SK-N-SH (cell line): ENCODE measurements around the gene PLB1. TPM values are rescaled to one million over a fixed set of nuclear protein-coding genes. Genes with fewer than 3 reads are reported as not detected.

Experiments
- CTCF ChIA-PET: fragments of 300-600, 350-600 bp; formaldehyde crosslinking; extraction: SDS; loops from one replicate; lab custom pipeline; 2021; lab: Yijun Ruan, JAX
- POLR2A ChIA-PET: fragments of 350-600 bp; sonication (Branson Sonifier 250); formaldehyde crosslinking; extraction: SDS; loops from one replicate; lab custom pipeline; 2020; ENCODE audit warnings: antibody characterized with exemption, inconsistent platforms; lab: Yijun Ruan, JAX
- DNase-seq: peaks from one replicate; pipeline ENCODE4 v3.0.0; 2012
- H2AFZ ChIP-seq: fragments of 200-600 bp; sonication (generic); 2 replicates; pipeline ENCODE4 v1.8.1; 2016; ENCODE audit warnings: antibody characterized with exemption, mild to moderate bottlenecking, low read depth
- H3F3A ChIP-seq: fragments of 200-600 bp; sonication (generic); replicated peaks from 2 replicates; pipeline ENCODE3; 2016; ENCODE audit warnings: antibody characterized with exemption, mild to moderate bottlenecking; ENCODE audit not compliant: insufficient read depth
- H3K27ac ChIP-seq, 2 experiments: fragments of 200-500 bp in 1 of 2; fragments of 200-600 bp in 1 of 2; sonication (Bioruptor generic) in 1 of 2; sonication (generic), shearing (Covaris generic) in 1 of 2; 2 replicates each; pipeline versions ENCODE4 v1.5.1 to v1.6.1; 2014 to 2016; ENCODE audit warnings: low read depth in 2 of 2, inconsistent platforms in 1 of 2, low read length in 1 of 2, mild to moderate bottlenecking in 1 of 2, mixed read lengths in 1 of 2
- H3K27me3 ChIP-seq: fragments of 200-600 bp; sonication (generic), shearing (Covaris generic); 2 replicates; pipeline ENCODE4 v1.6.1; 2016; ENCODE audit warnings: mixed run types; ENCODE audit not compliant: insufficient read depth
- H3K36me3 ChIP-seq, 2 experiments: fragments of 200-500 bp in 1 of 2; fragments of 200-600 bp in 1 of 2; sonication (Bioruptor generic) in 1 of 2; sonication (generic) in 1 of 2; replicated peaks in 1 of 2; 2 replicates each; pipeline versions ENCODE3 to v1.5.1; 2014 to 2016; ENCODE audit warnings: low read length in 1 of 2, mild to moderate bottlenecking in 1 of 2; ENCODE audit not compliant: insufficient read depth in 2 of 2, control insufficient read depth in 1 of 2
- H3K4me1 ChIP-seq, 2 experiments: fragments of 200-500 bp in 1 of 2; fragments of 200-600 bp in 1 of 2; sonication (Bioruptor generic) in 1 of 2; sonication (generic), shearing (Covaris generic) in 1 of 2; 2 replicates each; pipeline versions ENCODE4 v1.5.1 to v1.6.1; 2014 to 2016; ENCODE audit warnings: low read depth in 1 of 2, low read length in 1 of 2, mixed run types in 1 of 2; ENCODE audit not compliant: insufficient read depth in 2 of 2, control insufficient read depth in 1 of 2
- H3K4me2 ChIP-seq: fragments of 200-600 bp; sonication (generic), shearing (Covaris generic); 2 replicates; pipeline ENCODE4 v1.6.1; 2017; ENCODE audit warnings: mixed run types
- H3K4me3 ChIP-seq, 2 experiments: fragments of 200-500 bp in 1 of 2; fragments of 200-600 bp in 1 of 2; sonication (Bioruptor generic) in 1 of 2; sonication (generic), shearing (Covaris generic) in 1 of 2; 2 replicates each; pipeline versions ENCODE4 v1.5.1 to v1.8.1; 2014 to 2016; ENCODE audit warnings: low read depth in 2 of 2, inconsistent platforms in 1 of 2, low read length in 1 of 2, mild to moderate bottlenecking in 1 of 2, mixed read lengths in 1 of 2, moderate library complexity in 1 of 2
- H3K79me2 ChIP-seq: fragments of 200-600 bp; sonication (generic); 2 replicates; pipeline ENCODE4 v1.8.1; 2017; ENCODE audit warnings: mild to moderate bottlenecking; ENCODE audit not compliant: insufficient read depth
- H3K9ac ChIP-seq: fragments of 200-600 bp; sonication (generic); 2 replicates; pipeline ENCODE4 v1.6.1; 2017; ENCODE audit warnings: mixed run types
- H3K9me2 ChIP-seq: fragments of 200-600 bp; sonication (generic); 2 replicates; pipeline ENCODE4 v1.6.1; 2017; ENCODE audit warnings: mixed run types
- H3K9me3 ChIP-seq: fragments of 200-600 bp; sonication (generic); 2 replicates; pipeline ENCODE4 v1.6.1; 2017; ENCODE audit warnings: mixed run types, mild to moderate bottlenecking, moderate library complexity
- H4K20me1 ChIP-seq: fragments of 200-600 bp; sonication (generic); 2 replicates; pipeline ENCODE4 v1.6.1; 2017; ENCODE audit warnings: mild to moderate bottlenecking, mixed run types; ENCODE audit not compliant: insufficient read depth
- CHD2 ChIP-seq: fragments of 150-350 bp; IDR thresholded peaks from 2 replicates; pipeline ENCODE4 v1.6.1; 2018; ENCODE audit warnings: low read length; ENCODE audit not compliant: partially characterized antibody
- EZH2phosphoT487 ChIP-seq: fragments of 200-600 bp; sonication (generic); IDR thresholded peaks from 2 replicates; pipeline ENCODE4 v1.6.1; 2017; ENCODE audit warnings: low read depth, mixed run types, mild to moderate bottlenecking, antibody characterized with exemption, moderate library complexity, borderline replicate concordance
- FOSL2 ChIP-seq: IDR thresholded peaks from 2 replicates; pipeline ENCODE4 v1.4.0; 2012; ENCODE audit warnings: low read depth, mild to moderate bottlenecking, moderate library complexity, borderline replicate concordance
- FOXJ3 ChIP-seq: sonication (generic); formaldehyde crosslinking; IDR thresholded peaks from 2 replicates; pipeline ENCODE4 v1.5.1; 2020; ENCODE audit warnings: mild to moderate bottlenecking, missing genetic modification reagents
- GABPA ChIP-seq: IDR thresholded peaks from 2 replicates; pipeline ENCODE4 v1.4.0; 2012; ENCODE audit warnings: low read depth, mild to moderate bottlenecking
- JUND ChIP-seq: IDR thresholded peaks from 2 replicates; pipeline ENCODE4 v1.4.0; 2012
- MEF2A ChIP-seq: IDR thresholded peaks from 2 replicates; pipeline ENCODE4 v1.4.0; 2012; ENCODE audit warnings: low read depth, borderline replicate concordance
- NFIC ChIP-seq: IDR thresholded peaks from 2 replicates; pipeline ENCODE4 v1.4.0; 2012; ENCODE audit warnings: borderline replicate concordance
- RCOR1 ChIP-seq: fragments of 150-350 bp; IDR thresholded peaks from 2 replicates; pipeline ENCODE4 v1.6.1; 2017; ENCODE audit warnings: antibody characterized with exemption, low read length
- RFX5 ChIP-seq: IDR thresholded peaks from 2 replicates; pipeline ENCODE4 v1.6.1; 2012; ENCODE audit warnings: mild to moderate bottlenecking, improper control_type of control experiment, low read length
- RXRA ChIP-seq: IDR thresholded peaks from 2 replicates; pipeline ENCODE4 v1.4.0; 2012; ENCODE audit warnings: low read depth, mild to moderate bottlenecking, borderline replicate concordance
- SMC3 ChIP-seq: IDR thresholded peaks from 2 replicates; pipeline ENCODE4 v1.6.1; 2012; ENCODE audit warnings: low read depth, low read length, improper control_type of control experiment
- TCF12 ChIP-seq: IDR thresholded peaks from 2 replicates; pipeline ENCODE4 v1.4.0; 2012
- YY1 ChIP-seq: IDR thresholded peaks from 2 replicates; pipeline ENCODE4 v1.4.0; 2012; ENCODE audit warnings: low read depth, mild to moderate bottlenecking
- WGBS: methylation state at CpG from one replicate; pipeline ENCODE4 v1.1.6; 2017; ENCODE audit warnings: low lambda C conversion rate; 5-methylcytosine and 5-hydroxymethylcytosine counted together
- polyA plus RNA-seq, 3 experiments: library from polyadenylated mRNA; depleted of rRNA; stranded (reverse); fragments of >200 nt; gene quantifications; 2 replicates each; pipeline ENCODE4 v1.2.3, GENCODE V29; 2012
- TF ChIP-seq, protein P1 (sequence below): IDR thresholded peaks from 2 replicates; pipeline ENCODE4; 2012

The PLB1 gene
- polyA plus RNA-seq, 1 of the 3 experiments (the other 2 are of a cell fraction) = 0.10 TPM

DNA sequence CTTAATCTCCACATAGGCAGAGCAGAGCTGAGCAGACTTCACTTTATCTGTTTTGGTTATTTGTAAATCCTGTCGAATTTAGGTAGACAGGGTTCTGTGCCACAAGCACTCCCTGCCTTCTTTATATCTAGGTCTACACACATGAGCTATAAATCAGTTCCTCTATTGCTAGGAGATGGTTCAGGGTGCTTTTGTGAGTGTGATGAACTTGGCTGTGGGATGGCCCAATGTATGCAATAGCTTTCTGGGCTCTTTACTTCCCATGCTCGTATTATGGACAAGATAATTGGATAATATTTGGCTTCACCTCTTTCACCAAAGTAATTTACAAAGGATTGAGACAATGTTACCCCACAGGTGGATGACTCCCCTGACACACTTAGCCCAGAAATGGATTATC, 72.2 kb downstream of the PLB1 start:
- Histone ChIP-seq H3K9me2 (no peaks in the 10 kb centered on the region), H3K9me3 (no peaks in the 10 kb centered on the region), H3K79me2 (no peaks in the 10 kb centered on the region), H3K27me3 (no peaks in the 10 kb centered on the region), H3K36me3 (no peaks in the 10 kb centered on the region), H3F3A (peaks cover 3% of the 10 kb centered on the region), H3K27ac (no peak overlapping the region), H4K20me1 (no peaks in the 10 kb centered on the region), H2AFZ (no peak overlapping the region), H3K4me3 (no peak overlapping the region), H3K4me1 (peaks cover 0 to 7% of the 10 kb centered on the region in 2 experiments; a peak in 1 of 4 replicates), H3K9ac (no peak overlapping the region), H3K4me2 (no peak overlapping the region)
- ChIA-PET POLR2A (interaction anchor here (0.7 to 1.3 kb wide), 3 partner anchors 24 to 184 kb away, joined by 3 to 6 read pairs (median 3); partner anchors contain the start of gene PPP1CB), CTCF (interaction anchor here (1.0 to 4.6 kb wide), 14 partner anchors 11 to 384 kb away, joined by 3 to 83 read pairs (median 14); partner anchors contain the start of genes PPP1CB and SPDYA)
- TF ChIP-seq RFX5 (no peak), RCOR1 (no peak), YY1 (no peak), FOXJ3 (CRISPR knock-in tag) (no peak), CHD2 (no peak), FOSL2 (no peak), JUND (no peak)
- TF ChIP-seq, protein P1, sequence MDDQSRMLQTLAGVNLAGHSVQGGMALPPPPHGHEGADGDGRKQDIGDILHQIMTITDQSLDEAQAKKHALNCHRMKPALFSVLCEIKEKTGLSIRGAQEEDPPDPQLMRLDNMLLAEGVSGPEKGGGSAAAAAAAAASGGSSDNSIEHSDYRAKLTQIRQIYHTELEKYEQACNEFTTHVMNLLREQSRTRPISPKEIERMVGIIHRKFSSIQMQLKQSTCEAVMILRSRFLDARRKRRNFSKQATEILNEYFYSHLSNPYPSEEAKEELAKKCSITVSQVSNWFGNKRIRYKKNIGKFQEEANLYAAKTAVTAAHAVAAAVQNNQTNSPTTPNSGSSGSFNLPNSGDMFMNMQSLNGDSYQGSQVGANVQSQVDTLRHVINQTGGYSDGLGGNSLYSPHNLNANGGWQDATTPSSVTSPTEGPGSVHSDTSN = no peak
- WGBS = 97% methylated on average over 2 of the region's 2 CpGs
- no peak for DNase-seq

DNA sequence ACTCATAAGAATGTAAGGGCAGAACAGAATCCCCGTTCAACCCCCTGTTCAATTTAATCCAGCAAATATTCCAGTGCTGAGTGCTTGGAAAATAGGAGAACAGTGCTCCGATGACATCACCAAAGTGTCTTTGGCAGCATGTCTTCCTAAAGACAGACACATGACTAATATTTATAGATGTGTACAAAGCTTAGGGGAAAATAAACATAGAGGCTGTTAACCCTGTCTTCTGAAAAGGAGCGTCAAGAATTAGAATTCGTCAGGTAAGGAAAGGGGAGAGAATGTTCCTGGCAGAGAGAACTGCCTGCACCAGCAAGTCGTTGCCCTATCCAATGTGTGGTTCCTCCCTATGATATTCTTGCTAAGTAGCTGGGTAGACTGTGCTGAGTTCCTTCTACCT, 72.7 kb downstream of the PLB1 start:
- peaks cover 3% of the 10 kb centered on the region for H3F3A ChIP-seq
- H3K27me3 ChIP-seq = no peaks in the 10 kb centered on the region
- WGBS = 70% methylated on average over 5 of the region's 5 CpGs
- no peaks in the 10 kb centered on the region for H3K79me2 ChIP-seq
- no peaks in the 10 kb centered on the region for H3K36me3 ChIP-seq
- no peaks in the 10 kb centered on the region for H4K20me1 ChIP-seq
- H3K4me2 ChIP-seq = no peak overlapping the region
- no peak overlapping the region for H3K9ac ChIP-seq
- H2AFZ ChIP-seq = no peak overlapping the region
- no peak for TF ChIP-seq RFX5
- TF ChIP-seq NFIC = no peak
- TF ChIP-seq SMC3 = no peak
- no peak for TF ChIP-seq RXRA
- no peak for TF ChIP-seq RCOR1
- no peak for TF ChIP-seq JUND
- no peak for TF ChIP-seq TCF12
- no peak for TF ChIP-seq MEF2A
- no peak for TF ChIP-seq EZH2phosphoT487
- no peak for TF ChIP-seq GABPA
- TF ChIP-seq FOXJ3 (CRISPR knock-in tag) = no peak
- H3K9me3 ChIP-seq = no peaks in the 10 kb centered on the region
- ChIA-PET POLR2A (interaction anchor here (1.1 to 1.3 kb wide), 2 partner anchors 26 to 183 kb away, joined by 3 read pairs; partner anchors contain the start of gene PPP1CB), CTCF (interaction anchor here (0.8 to 4.6 kb wide), 7 partner anchors 10 to 242 kb away, joined by 3 to 83 read pairs (median 14); partner anchors contain the start of gene SPDYA)
- no peak overlapping the region for H3K27ac ChIP-seq
- no peak overlapping the region for H3K4me3 ChIP-seq
- no peak for DNase-seq
- H3K4me1 ChIP-seq = peaks cover 0 to 7% of the 10 kb centered on the region in 2 experiments; a peak in 1 of 4 replicates
- no peaks in the 10 kb centered on the region for H3K9me2 ChIP-seq
